Measurements from ENCODE around the gene FGFRL1. TPM values are rescaled to one million over a fixed set of nuclear protein-coding genes. Genes with fewer than 3 reads are reported as not detected.

Gene FGFRL1
- polyA plus RNA-seq, 1 donor from 2014 or later = 0.97 TPM

DNA sequence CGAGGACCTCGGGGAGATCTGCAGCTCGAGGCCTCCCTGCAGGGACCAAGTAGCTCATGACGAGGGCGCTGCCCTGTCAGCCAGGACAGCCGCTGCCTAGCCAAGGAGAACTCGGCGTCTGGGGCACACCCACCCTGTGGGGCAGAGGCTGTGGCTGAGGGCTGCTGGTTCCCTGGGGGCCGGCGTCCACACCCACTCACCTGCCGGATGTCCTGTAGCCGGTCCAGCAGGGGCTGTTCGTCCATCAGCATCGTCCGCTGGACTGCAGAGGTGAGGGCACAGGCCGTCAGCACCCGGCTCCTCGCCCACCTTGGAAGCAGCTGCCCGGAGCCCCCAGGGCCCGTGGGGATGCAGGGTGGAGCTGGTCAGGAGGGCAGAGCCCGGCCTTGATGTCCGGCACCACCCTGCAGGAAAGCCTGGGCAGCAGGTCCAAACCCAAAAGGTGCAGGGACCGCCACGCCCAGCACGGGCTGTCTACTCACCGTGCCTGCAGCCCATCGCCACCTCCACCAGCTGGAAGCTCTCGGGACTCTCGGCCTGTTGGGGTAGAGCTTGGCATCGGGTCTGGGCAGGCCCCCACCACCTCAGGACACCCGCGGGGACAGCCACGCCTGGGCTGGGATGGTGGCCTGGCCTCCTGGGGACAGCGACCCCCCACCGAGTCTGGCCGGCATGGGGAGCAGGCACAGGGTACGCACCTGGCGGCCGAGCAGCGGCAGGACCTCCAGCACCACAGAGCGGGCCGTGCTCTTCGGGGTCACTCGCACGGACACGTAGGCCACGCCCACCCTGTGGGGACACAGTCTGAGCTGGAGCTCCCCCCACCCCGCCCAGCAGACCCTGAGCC is 44.9 kb upstream of the FGFRL1 start:
- Histone ChIP-seq H3K9me3 (ENCODE audit: low read length) (no peaks in the 10 kb centered on the region), H3F3A (ENCODE audit: insufficient read depth, low read length, poor library complexity, severe bottlenecking) (no peaks in the 10 kb centered on the region), H3K9ac (ENCODE audit: low read length) (no peak overlapping the region), H3K4me3 (ENCODE audit: low read length) (no peak overlapping the region), H3K4me2 (ENCODE audit: low read length) (no peak overlapping the region), H4K20me1 (ENCODE audit: insufficient read depth) (no peaks in the 10 kb centered on the region), H2AFZ (ENCODE audit: low read depth, low read length) (no peak overlapping the region), H3K79me2 (replicated peaks; ENCODE audit: insufficient read depth, low read length) (no peaks in the 10 kb centered on the region), H3K9me2 (ENCODE audit: insufficient read depth, low read length) (no peaks in the 10 kb centered on the region), H3K27me3 (ENCODE audit: insufficient read depth, low read depth, low read length) (peaks cover 8% of the 10 kb centered on the region), H3K27ac (ENCODE audit: low read length) (no peak overlapping the region), H3K36me3 (ENCODE audit: insufficient read depth, low read length) (no peaks in the 10 kb centered on the region)
- TF ChIP-seq POLR2AphosphoS5 (IDR thresholded peaks at IDR 0.05) (no peak), TAF1 (IDR thresholded peaks at IDR 0.05; ENCODE audit: low read depth) (no peak), CTCF (IDR thresholded peaks at IDR 0.05; ENCODE audit: poor library complexity, severe bottlenecking) (no peak), MXI1 (conservative IDR thresholded peaks at IDR 0.05; ENCODE audit: poor library complexity, severe bottlenecking) (no peak), EP300 (conservative IDR thresholded peaks at IDR 0.05; ENCODE audit: poor library complexity, severe bottlenecking) (no peak), SMC3 (conservative IDR thresholded peaks at IDR 0.05; ENCODE audit: poor library complexity) (no peak), EZH2 (IDR thresholded peaks at IDR 0.05; ENCODE audit: borderline replicate concordance, insufficient read depth, low read length, poor library complexity, severe bottlenecking) (no peak), RAD21 (conservative IDR thresholded peaks at IDR 0.05) (no peak)
- TF ChIP-seq, protein P1, sequence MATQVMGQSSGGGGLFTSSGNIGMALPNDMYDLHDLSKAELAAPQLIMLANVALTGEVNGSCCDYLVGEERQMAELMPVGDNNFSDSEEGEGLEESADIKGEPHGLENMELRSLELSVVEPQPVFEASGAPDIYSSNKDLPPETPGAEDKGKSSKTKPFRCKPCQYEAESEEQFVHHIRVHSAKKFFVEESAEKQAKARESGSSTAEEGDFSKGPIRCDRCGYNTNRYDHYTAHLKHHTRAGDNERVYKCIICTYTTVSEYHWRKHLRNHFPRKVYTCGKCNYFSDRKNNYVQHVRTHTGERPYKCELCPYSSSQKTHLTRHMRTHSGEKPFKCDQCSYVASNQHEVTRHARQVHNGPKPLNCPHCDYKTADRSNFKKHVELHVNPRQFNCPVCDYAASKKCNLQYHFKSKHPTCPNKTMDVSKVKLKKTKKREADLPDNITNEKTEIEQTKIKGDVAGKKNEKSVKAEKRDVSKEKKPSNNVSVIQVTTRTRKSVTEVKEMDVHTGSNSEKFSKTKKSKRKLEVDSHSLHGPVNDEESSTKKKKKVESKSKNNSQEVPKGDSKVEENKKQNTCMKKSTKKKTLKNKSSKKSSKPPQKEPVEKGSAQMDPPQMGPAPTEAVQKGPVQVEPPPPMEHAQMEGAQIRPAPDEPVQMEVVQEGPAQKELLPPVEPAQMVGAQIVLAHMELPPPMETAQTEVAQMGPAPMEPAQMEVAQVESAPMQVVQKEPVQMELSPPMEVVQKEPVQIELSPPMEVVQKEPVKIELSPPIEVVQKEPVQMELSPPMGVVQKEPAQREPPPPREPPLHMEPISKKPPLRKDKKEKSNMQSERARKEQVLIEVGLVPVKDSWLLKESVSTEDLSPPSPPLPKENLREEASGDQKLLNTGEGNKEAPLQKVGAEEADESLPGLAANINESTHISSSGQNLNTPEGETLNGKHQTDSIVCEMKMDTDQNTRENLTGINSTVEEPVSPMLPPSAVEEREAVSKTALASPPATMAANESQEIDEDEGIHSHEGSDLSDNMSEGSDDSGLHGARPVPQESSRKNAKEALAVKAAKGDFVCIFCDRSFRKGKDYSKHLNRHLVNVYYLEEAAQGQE (IDR thresholded peaks at IDR 0.05; ENCODE audit: borderline replicate concordance) = no peak

GRCh38 chr4:967113-968104 is 44.0 kb upstream of the FGFRL1 start:
- H3K79me2 ChIP-seq (replicated peaks; ENCODE audit: insufficient read depth, low read length) = no peaks in the 10 kb centered on the region
- no peaks in the 10 kb centered on the region for H4K20me1 ChIP-seq (ENCODE audit: insufficient read depth)
- no peaks in the 10 kb centered on the region for H3F3A ChIP-seq (ENCODE audit: insufficient read depth, low read length, poor library complexity, severe bottlenecking)
- TF ChIP-seq EP300 (conservative IDR thresholded peaks at IDR 0.05; ENCODE audit: poor library complexity, severe bottlenecking) (no peak), RAD21 (conservative IDR thresholded peaks at IDR 0.05) (no peak), POLR2AphosphoS5 (IDR thresholded peaks at IDR 0.05) (no peak), TAF1 (IDR thresholded peaks at IDR 0.05; ENCODE audit: low read depth) (no peak), CTCF (IDR thresholded peaks at IDR 0.05; ENCODE audit: poor library complexity, severe bottlenecking) (no peak), SMC3 (conservative IDR thresholded peaks at IDR 0.05; ENCODE audit: poor library complexity) (no peak), EZH2 (IDR thresholded peaks at IDR 0.05; ENCODE audit: borderline replicate concordance, insufficient read depth, low read length, poor library complexity, severe bottlenecking) (no peak), MXI1 (conservative IDR thresholded peaks at IDR 0.05; ENCODE audit: poor library complexity, severe bottlenecking) (no peak)
- TF ChIP-seq, protein P1 (IDR thresholded peaks at IDR 0.05; ENCODE audit: borderline replicate concordance) = no peak
- H3K27me3 ChIP-seq (ENCODE audit: insufficient read depth, low read depth, low read length) = peaks cover 8% of the 10 kb centered on the region
- no peak overlapping the region for H3K4me3 ChIP-seq (ENCODE audit: low read length)
- no peaks in the 10 kb centered on the region for H3K9me3 ChIP-seq (ENCODE audit: low read length)
- H3K9ac ChIP-seq (ENCODE audit: low read length) = no peak overlapping the region
- no peaks in the 10 kb centered on the region for H3K36me3 ChIP-seq (ENCODE audit: insufficient read depth, low read length)
- no peaks in the 10 kb centered on the region for H3K9me2 ChIP-seq (ENCODE audit: insufficient read depth, low read length)
- no peak overlapping the region for H2AFZ ChIP-seq (ENCODE audit: low read depth, low read length)
- H3K27ac ChIP-seq (ENCODE audit: low read length) = no peak overlapping the region
- no peak overlapping the region for H3K4me2 ChIP-seq (ENCODE audit: low read length)

Measured in neural cell (in vitro differentiated cells).